Breast epithelium (tissue), 4 donors: ENCODE results near the gene RAB44. TPM values are rescaled to one million over a fixed set of nuclear protein-coding genes. Genes with fewer than 3 reads are reported as not detected.

Experiments
- DNase-seq, 2 donors: peaks; one replicate each; pipeline ENCODE4 v3.0.0-alpha.2; 2019; ENCODE audit warnings: low spot score in 2 of 2
- H3K27ac ChIP-seq, 2 donors: fragments of 200-600 bp; sonication (generic) in 1 of 2; one replicate each; pipeline ENCODE4 v1.5.1; 2016 to 2019; ENCODE audit warnings: mild to moderate bottlenecking in 1 of 2
- H3K27me3 ChIP-seq, 2 donors: fragments of 200-600 bp; sonication (generic) in 1 of 2; one replicate each; pipeline versions ENCODE4 v1.5.1 to v1.6.0; 2017 to 2019; ENCODE audit warnings: control low read depth in 1 of 2, mild to moderate bottlenecking in 1 of 2
- H3K36me3 ChIP-seq: fragments of 200-600 bp; one replicate; pipeline ENCODE4 v1.5.1; 2019
- H3K4me1 ChIP-seq, 2 donors: fragments of 200-600 bp; sonication (generic); one replicate each; pipeline ENCODE4 v1.5.1; 2016 to 2019; ENCODE audit warnings: control low read depth in 1 of 2
- H3K4me3 ChIP-seq, 3 donors: fragments of 200-600 bp; sonication (generic); 1 replicate in 2 of 3; 2 replicates in 1 of 3; pipeline ENCODE4 v1.5.1; 2016 to 2019; ENCODE audit warnings: mild to moderate bottlenecking in 3 of 3, moderate library complexity in 2 of 3
- H3K9me3 ChIP-seq, 2 donors: fragments of 200-600 bp; sonication (generic) in 1 of 2; one replicate each; pipeline ENCODE4 v1.5.1; 2016 to 2019; ENCODE audit warnings: control low read depth in 1 of 2
- POLR2A ChIP-seq: fragments of 450-650 bp; IDR thresholded peaks from one replicate; pipeline ENCODE4 v1.6.1; 2016; ENCODE audit warnings: antibody characterized with exemption, mild to moderate bottlenecking, moderate library complexity
- POLR2AphosphoS5 ChIP-seq, 3 donors: sonication (generic); formaldehyde crosslinking; IDR thresholded peaks; one replicate each; pipeline ENCODE4 v1.6.1; 2017; ENCODE audit warnings: antibody characterized with exemption in 3 of 3
- intact Hi-C: fragments of 100-400 bp; cut with DNase I; formaldehyde crosslinking; loops from one replicate; pipeline ENCODE4 v1.15.1; 2023; ENCODE audit warnings: low total_unique reads
- total RNA-seq, 3 donors: library from RNA; depleted of rRNA; stranded (reverse); fragments of >200 nt; gene quantifications; one replicate each; pipeline ENCODE4 v1.1.0, GENCODE V29; 2016
- TF ChIP-seq, protein P1 (sequence below), 3 donors: fragments of 450-650 bp; IDR thresholded peaks; one replicate each; pipeline ENCODE4 v1.5.1; 2016 to 2017; ENCODE audit warnings: antibody characterized with exemption in 3 of 3, mild to moderate bottlenecking in 3 of 3, moderate library complexity in 3 of 3

RAB44 gene
- total RNA-seq, 3 donors from 2014 or later: under 0.01 to 1.9 (median 0.29) TPM

DNA sequence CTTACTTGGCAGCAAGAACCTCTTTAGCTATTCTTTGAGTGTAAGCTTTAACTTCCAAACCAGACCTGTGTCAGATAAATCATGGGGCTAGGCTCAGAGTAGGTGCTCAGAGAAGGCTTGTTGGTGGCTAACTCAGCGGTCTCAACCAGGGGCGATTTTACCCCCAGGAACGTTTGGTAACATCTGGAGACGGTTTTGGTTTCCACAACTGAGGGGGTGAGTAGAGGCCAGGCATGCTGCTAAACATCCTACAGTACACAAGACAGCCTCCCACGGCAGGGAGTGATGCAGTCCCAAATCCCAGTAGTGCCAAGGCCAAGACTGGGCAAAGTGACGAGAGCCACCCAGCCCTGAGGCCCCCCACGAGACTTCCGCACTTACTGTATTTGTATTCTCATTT is 59.2 kb downstream of the RAB44 start:
- Histone ChIP-seq H3K4me1 (peaks cover 0 to 6% of the 10 kb centered on the region in 2 donors), H3K36me3 (no peaks in the 10 kb centered on the region), H3K27me3 (no peaks in the 10 kb centered on the region), H3K4me3 (peak overlapping the region in 1 of 3 donors; percentile 3), H3K27ac (peak overlapping the region in 1 of 2 donors; percentile 9), H3K9me3 (no peaks in the 10 kb centered on the region)
- TF ChIP-seq POLR2A: no peak
- TF ChIP-seq, protein P1, sequence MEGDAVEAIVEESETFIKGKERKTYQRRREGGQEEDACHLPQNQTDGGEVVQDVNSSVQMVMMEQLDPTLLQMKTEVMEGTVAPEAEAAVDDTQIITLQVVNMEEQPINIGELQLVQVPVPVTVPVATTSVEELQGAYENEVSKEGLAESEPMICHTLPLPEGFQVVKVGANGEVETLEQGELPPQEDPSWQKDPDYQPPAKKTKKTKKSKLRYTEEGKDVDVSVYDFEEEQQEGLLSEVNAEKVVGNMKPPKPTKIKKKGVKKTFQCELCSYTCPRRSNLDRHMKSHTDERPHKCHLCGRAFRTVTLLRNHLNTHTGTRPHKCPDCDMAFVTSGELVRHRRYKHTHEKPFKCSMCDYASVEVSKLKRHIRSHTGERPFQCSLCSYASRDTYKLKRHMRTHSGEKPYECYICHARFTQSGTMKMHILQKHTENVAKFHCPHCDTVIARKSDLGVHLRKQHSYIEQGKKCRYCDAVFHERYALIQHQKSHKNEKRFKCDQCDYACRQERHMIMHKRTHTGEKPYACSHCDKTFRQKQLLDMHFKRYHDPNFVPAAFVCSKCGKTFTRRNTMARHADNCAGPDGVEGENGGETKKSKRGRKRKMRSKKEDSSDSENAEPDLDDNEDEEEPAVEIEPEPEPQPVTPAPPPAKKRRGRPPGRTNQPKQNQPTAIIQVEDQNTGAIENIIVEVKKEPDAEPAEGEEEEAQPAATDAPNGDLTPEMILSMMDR (IDR thresholded peaks at IDR 0.05): no peak
- DNase-seq: no peak
- intact Hi-C loops: loop anchor here (10.0 kb wide), 1 partner anchor 122 kb away; no protein-coding TSS in a partner anchor

DNA sequence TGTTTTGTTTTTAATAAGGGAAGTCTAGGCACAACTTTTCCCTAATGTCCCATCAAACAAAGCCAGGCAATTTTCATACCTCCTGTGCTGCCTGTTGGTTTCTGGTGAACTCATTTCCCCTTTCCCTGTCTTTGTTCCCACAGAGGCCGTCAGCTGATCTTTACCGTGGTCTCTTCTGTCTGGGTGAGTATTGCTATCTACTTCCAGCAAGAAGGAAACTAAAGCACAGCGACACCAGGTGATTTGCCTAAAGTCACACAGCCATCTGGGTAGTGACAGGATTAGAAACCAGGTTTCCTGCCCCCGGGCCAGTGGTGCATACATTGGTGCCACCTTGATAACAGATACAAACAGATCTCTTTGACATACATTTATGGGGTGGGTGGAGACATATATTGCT is 59.6 kb downstream of the RAB44 start:
- DNase-seq: no peak
- Histone ChIP-seq H3K4me3 (peak overlapping the region in 1 of 3 donors; percentile 3), H3K27me3 (no peaks in the 10 kb centered on the region), H3K9me3 (no peaks in the 10 kb centered on the region), H3K27ac (no peak overlapping the region), H3K4me1 (peaks cover 0 to 1% of the 10 kb centered on the region in 2 donors), H3K36me3 (no peaks in the 10 kb centered on the region)
- no peak for TF ChIP-seq POLR2AphosphoS5 (IDR thresholded peaks at IDR 0.05)
- TF ChIP-seq POLR2A: no peak
- TF ChIP-seq, protein P1 (IDR thresholded peaks at IDR 0.05): no peak
- intact Hi-C loops: loop anchor here (10.0 kb wide), 1 partner anchor 122 kb away; no protein-coding TSS in a partner anchor

DNA sequence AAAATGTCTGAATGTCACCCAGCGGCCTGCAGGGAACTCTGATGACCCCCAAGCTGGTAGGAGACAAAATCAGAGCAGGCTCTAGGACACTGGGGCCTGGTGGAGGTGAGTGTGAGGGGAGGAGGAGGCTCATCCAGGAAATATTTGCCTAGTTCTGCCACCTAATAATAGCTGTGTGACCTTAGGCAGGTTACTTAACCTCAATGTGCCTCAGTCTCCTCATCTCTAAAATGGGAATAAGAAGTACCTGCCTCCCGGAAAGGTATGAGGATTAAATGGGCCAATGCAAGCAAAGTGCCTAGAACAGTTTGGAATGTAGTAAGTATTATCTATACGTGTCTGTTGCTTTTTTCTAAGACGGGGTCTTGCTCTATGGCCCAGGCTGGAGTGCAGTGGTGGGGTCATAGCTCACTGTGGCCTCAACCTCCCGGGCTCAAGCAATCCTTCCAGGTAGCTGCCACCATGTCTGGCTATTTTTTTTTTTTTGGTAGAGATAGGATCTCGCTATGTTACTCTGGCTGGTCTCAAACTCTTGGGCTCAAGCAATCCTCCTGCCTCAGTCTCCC is 60.4 kb downstream of the RAB44 start:
- Histone ChIP-seq H3K36me3 (no peaks in the 10 kb centered on the region), H3K4me1 (no peaks in the 10 kb centered on the region), H3K4me3 (no peak overlapping the region), H3K27me3 (no peaks in the 10 kb centered on the region), H3K27ac (no peak overlapping the region), H3K9me3 (no peaks in the 10 kb centered on the region)
- intact Hi-C loops: loop anchor here (10.0 kb wide), 1 partner anchor 123 kb away; no protein-coding TSS in a partner anchor
- TF ChIP-seq, protein P1 (IDR thresholded peaks at IDR 0.05): no peak
- TF ChIP-seq POLR2AphosphoS5 (IDR thresholded peaks at IDR 0.05): no peak
- TF ChIP-seq POLR2A: no peak
- DNase-seq: no peak

DNA sequence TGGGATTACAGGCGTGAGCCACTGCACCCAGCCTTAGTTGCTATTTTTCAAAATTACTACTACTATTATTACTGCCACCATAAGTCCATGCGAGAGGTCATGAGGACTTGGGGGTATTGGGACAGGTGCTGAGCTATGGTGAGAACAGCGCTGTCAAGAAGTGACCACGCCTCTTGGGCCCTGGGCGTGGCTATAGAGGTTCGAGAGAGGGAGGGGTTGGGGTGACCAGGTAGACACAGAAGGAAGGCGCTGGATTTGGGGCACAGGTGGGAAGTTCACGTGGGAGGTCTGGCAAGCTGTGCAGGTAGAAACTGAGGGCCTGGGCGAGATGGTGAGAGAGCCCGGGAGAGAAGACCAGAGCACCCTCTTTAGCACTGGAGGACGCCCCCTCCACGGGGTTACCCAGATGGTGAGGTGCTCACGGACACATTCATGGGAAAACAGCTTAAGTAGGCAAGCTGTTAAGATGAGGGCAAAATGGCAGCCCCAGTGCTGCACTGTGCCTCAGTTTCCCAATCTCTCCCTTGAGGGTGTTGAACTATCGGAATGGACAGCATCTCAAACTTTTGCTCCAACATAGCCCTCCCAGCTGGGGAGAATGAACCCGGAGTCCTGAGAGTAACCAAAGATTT is 61.0 kb downstream of the RAB44 start:
- TF ChIP-seq POLR2A (no peak), POLR2AphosphoS5 (IDR thresholded peaks at IDR 0.05) (no peak)
- TF ChIP-seq, protein P1 (IDR thresholded peaks at IDR 0.05): no peak
- intact Hi-C loops: loop anchor here (10.0 kb wide), 1 partner anchor 124 kb away; no protein-coding TSS in a partner anchor
- no peak overlapping the region for H3K4me3 ChIP-seq
- H3K36me3 ChIP-seq: no peaks in the 10 kb centered on the region
- H3K27me3 ChIP-seq: no peaks in the 10 kb centered on the region
- H3K4me1 ChIP-seq: no peaks in the 10 kb centered on the region
- H3K27ac ChIP-seq: no peak overlapping the region
- no peaks in the 10 kb centered on the region for H3K9me3 ChIP-seq
- DNase-seq: no peak

DNA sequence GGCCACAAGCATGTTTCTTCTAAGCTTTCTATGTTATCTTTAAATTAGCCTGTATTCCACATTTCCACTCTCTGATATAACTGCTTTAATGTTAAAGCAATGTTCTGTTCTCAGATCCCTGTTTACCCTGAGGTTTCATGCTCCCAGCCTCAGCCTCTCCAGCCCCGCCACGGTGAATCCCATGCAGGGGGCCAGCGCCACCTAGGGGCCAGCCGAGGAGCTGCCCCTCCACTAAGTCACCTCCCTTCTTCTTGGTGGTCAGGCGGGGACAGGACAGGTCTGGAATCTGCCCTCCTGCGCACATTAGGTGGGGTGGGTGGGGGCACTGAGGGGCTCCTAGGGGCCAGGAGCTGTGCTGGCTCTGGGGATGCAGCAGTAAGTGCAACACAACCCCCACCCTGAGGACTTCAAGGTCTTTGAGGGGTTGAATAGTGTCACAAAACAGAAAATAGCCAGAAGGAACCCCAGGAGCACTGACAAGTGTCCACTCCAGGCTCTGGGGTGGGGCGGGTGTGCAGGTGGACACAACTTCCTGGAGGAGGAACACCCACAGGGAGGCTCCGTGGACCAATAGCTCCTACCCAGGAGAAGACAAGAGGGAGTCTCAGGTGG is 61.6 kb downstream of the RAB44 start:
- Histone ChIP-seq H3K27me3 (no peaks in the 10 kb centered on the region), H3K27ac (no peak overlapping the region), H3K9me3 (no peaks in the 10 kb centered on the region), H3K4me1 (no peaks in the 10 kb centered on the region), H3K36me3 (no peaks in the 10 kb centered on the region), H3K4me3 (no peak overlapping the region)
- TF ChIP-seq POLR2AphosphoS5 (IDR thresholded peaks at IDR 0.05) (no peak), POLR2A (no peak)
- TF ChIP-seq, protein P1 (IDR thresholded peaks at IDR 0.05): peak; percentile 88 to 93 (median 90)
- intact Hi-C loops: loop anchor here (10.0 kb wide), 1 partner anchor 124 kb away; no protein-coding TSS in a partner anchor
- DNase-seq: peak; percentile 73 to 80
